GM23248 (cell line): Measurements from ENCODE around the gene CKM.

Experiments used
- EZH2 ChIP-seq: fragments of 200-600 bp; sonication (generic); IDR thresholded peaks from 2 replicates; pipeline ENCODE4 v1.6.1; 2018; ENCODE audit warnings: antibody characterized with exemption, mild to moderate bottlenecking; ENCODE audit not compliant: insufficient read depth, poor library complexity, severe bottlenecking
- EZH2phosphoT487 ChIP-seq: fragments of 200-600 bp; sonication (generic); IDR thresholded peaks from 2 replicates; pipeline ENCODE4 v1.6.1; 2018; ENCODE audit warnings: antibody characterized with exemption, moderate library complexity, mild to moderate bottlenecking, low read depth; ENCODE audit not compliant: insufficient read depth

GRCh38 chr19:45358213-45358792, 35.6 kb upstream of the CKM start:
- no peak for TF ChIP-seq EZH2phosphoT487
- no peak for TF ChIP-seq EZH2
